Keratinocyte (primary cell): ENCODE data around the gene TMCO6.

Experiments
- CTCF ChIP-seq, 3 experiments: IDR thresholded peaks in 1 of 3; conservative IDR thresholded peaks in 1 of 3; optimal IDR thresholded peaks in 1 of 3; 2 replicates in 2 of 3; 3 replicates in 1 of 3; pipeline versions ENCODE3 to v1.5.1; 2011; ENCODE audit warnings: low read length in 3 of 3, mild to moderate bottlenecking in 3 of 3, moderate library complexity in 2 of 3, control low read depth in 1 of 3, inconsistent platforms in 1 of 3; ENCODE audit not compliant: insufficient read depth in 2 of 3; ENCODE audit errors: extremely low read depth in 1 of 3
- EZH2 ChIP-seq: IDR thresholded peaks from one replicate; pipeline ENCODE4 v1.6.1; 2012; ENCODE audit warnings: inconsistent platforms, mild to moderate bottlenecking, low read length, moderate library complexity

GRCh38 chr5:140633501-140633900 is 5.8 kb upstream of the TMCO6 start:
- TF ChIP-seq EZH2 (no peak), CTCF (optimal IDR thresholded peaks at IDR 0.05 in 1 of 3, IDR thresholded peaks at IDR 0.05 in 1 of 3, conservative IDR thresholded peaks at IDR 0.05 in 1 of 3; ENCODE audit: extremely low read depth in 1 of 3, insufficient read depth in 2 of 3, low read length in 3 of 3) (no peak)
